ENCODE results near the gene LOC128125822.
"Not testable (repeated sequence)": the region's sequence is repeated elsewhere in the genome, so short reads cannot be mapped to it uniquely, and the experiment has no call there.

The LOC128125822 gene

DNA sequence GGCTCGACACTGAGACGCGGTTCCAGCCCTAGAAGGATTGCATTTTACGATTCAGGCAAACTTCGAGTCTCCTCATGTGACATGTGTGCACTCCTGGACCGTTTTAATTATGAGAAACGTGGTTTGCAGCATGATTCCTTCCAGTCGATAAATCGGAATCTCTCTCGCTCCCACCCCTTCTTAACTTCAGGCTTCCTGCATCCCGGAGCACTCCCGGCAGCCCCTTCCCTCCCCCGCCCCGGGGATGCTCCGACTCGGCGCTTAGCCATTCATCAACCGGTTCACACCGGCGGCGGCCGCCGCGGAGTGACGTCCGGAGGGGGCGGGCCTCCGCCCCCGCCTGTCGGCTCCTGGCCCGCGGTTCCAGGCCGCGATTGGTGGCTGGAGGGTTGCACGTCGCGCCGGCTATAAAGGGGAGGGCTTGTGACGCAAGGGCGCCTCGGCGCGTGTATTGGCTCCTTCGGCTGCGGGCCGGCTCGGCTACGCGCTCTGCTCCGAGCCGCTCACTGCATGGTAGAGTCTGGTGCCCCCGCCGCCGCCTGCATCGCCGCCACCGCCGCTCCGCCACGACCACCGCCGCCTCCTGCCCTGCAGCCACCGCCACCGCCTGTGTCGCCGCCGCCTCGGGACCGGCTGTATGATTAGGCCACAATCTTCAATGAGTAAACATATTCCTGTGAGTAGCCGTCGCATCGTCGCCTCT, at the start of gene LOC128125822, which contains the start of gene PTP4A1:
Gene LOC128125822 (plus strand): TSS at position 437 of the 703 bp plus-strand sequence.
Gene PTP4A1 (plus strand): TSS at position 437 of the 703 bp plus-strand sequence. CDS start 4,401 bp downstream, outside the sequence.
- Mint-ChIP-seq H3K4me1 (peaks cover 27% of the 10 kb centered on the region), H3K36me3 (peaks cover 15% of the 10 kb centered on the region), H3K4me3 (peak within 1 kb of the TSS; percentile 98), H3K9me3 (peaks cover 5% of the 10 kb centered on the region), H3K27ac (peak within 1 kb of the TSS; percentile 97), H3K27me3 (ENCODE audit: insufficient read depth, low read depth) (no peaks in the 10 kb centered on the region)
- peaks cover 54% of the 10 kb centered on the region for H3K79me2 ChIP-seq (ENCODE audit: low read depth)
- peaks cover 12% of the 10 kb centered on the region for H3K36me3 ChIP-seq
- peak within 1 kb of the TSS; percentile 99 for H3K9ac ChIP-seq
- peak within 1 kb of the TSS; percentile 85 for H3K4me2 ChIP-seq
- peak; percentile 99 for DNase-seq (ENCODE audit: low spot score)
- no peaks in the 10 kb centered on the region for H3K9me3 ChIP-seq (ENCODE audit: low read depth)
- peak within 1 kb of the TSS; percentile 98 for H3K27ac ChIP-seq
- H3K4me3 ChIP-seq, result peak within 1 kb of the TSS; percentile 95
- TF ChIP-seq EZH2 (IDR thresholded peaks at IDR 0.05) (no peak), EZH2phosphoT487 (IDR thresholded peaks at IDR 0.05) (no peak)
- TF ChIP-seq, protein P1, sequence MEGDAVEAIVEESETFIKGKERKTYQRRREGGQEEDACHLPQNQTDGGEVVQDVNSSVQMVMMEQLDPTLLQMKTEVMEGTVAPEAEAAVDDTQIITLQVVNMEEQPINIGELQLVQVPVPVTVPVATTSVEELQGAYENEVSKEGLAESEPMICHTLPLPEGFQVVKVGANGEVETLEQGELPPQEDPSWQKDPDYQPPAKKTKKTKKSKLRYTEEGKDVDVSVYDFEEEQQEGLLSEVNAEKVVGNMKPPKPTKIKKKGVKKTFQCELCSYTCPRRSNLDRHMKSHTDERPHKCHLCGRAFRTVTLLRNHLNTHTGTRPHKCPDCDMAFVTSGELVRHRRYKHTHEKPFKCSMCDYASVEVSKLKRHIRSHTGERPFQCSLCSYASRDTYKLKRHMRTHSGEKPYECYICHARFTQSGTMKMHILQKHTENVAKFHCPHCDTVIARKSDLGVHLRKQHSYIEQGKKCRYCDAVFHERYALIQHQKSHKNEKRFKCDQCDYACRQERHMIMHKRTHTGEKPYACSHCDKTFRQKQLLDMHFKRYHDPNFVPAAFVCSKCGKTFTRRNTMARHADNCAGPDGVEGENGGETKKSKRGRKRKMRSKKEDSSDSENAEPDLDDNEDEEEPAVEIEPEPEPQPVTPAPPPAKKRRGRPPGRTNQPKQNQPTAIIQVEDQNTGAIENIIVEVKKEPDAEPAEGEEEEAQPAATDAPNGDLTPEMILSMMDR (IDR thresholded peaks at IDR 0.05), result no peak
- no peaks in the 10 kb centered on the region for H3K27me3 ChIP-seq
- peaks cover 36% of the 10 kb centered on the region for H4K20me1 ChIP-seq (ENCODE audit: low read depth)
- H3K4me1 ChIP-seq, result peaks cover 24% of the 10 kb centered on the region
- H2AFZ ChIP-seq (replicated peaks), result peak within 1 kb of the TSS; percentile 70
- peaks cover 23% of the 10 kb centered on the region for H3F3A ChIP-seq (ENCODE audit: low read depth)

GRCh38 chr6:63522911-63523287, 49.4 kb upstream of the LOC128125822 start:
- not testable (repeated sequence) for H3K27ac ChIP-seq; H3F3A ChIP-seq (ENCODE audit: low read depth); H3K79me2 ChIP-seq (ENCODE audit: low read depth); H3K9ac ChIP-seq; H3K4me1 Mint-ChIP-seq; H3K27me3 Mint-ChIP-seq (ENCODE audit: insufficient read depth, low read depth); H3K9me3 Mint-ChIP-seq; DNase-seq (ENCODE audit: low spot score); H3K27me3 ChIP-seq; H3K36me3 Mint-ChIP-seq; H2AFZ ChIP-seq (replicated peaks); H3K9me3 ChIP-seq (ENCODE audit: low read depth); H3K4me1 ChIP-seq; H3K4me2 ChIP-seq; H3K36me3 ChIP-seq; H4K20me1 ChIP-seq (ENCODE audit: low read depth); H3K27ac Mint-ChIP-seq; H3K4me3 ChIP-seq; H3K4me3 Mint-ChIP-seq

DNA sequence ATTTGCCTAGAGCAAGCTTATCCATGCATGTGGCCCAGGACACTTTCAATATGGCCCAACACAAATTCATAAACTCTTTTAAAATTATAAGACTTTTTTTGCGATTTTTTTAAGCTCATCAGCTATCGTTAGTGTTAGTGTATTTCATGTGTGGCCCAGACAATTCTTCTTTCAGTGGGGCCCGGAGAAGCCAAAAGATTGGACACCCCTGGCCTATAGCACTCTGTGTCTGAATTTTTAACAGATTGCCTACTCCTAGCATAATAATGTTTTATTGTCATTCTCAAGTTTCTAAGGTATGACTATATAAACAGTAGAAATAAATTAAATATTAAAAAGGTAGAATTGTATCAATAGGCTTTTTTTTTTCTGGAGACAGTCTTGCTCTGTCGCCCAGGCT, 48.6 kb upstream of the LOC128125822 start:
- Mint-ChIP-seq H3K27ac (no peak overlapping the region), H3K27me3 (ENCODE audit: insufficient read depth, low read depth) (no peaks in the 10 kb centered on the region), H3K36me3 (no peaks in the 10 kb centered on the region), H3K9me3 (peaks cover 2% of the 10 kb centered on the region), H3K4me1 (no peaks in the 10 kb centered on the region), H3K4me3 (no peak overlapping the region)
- TF ChIP-seq, protein P1 (IDR thresholded peaks at IDR 0.05), result no peak
- TF ChIP-seq EZH2phosphoT487 (IDR thresholded peaks at IDR 0.05) (no peak), EZH2 (IDR thresholded peaks at IDR 0.05) (no peak)
- no peaks in the 10 kb centered on the region for H3K79me2 ChIP-seq (ENCODE audit: low read depth)
- no peaks in the 10 kb centered on the region for H4K20me1 ChIP-seq (ENCODE audit: low read depth)
- no peaks in the 10 kb centered on the region for H3F3A ChIP-seq (ENCODE audit: low read depth)
- no peaks in the 10 kb centered on the region for H3K36me3 ChIP-seq
- H3K4me2 ChIP-seq, result no peak overlapping the region
- no peak overlapping the region for H3K4me3 ChIP-seq
- no peak overlapping the region for H3K27ac ChIP-seq
- H3K4me1 ChIP-seq, result no peaks in the 10 kb centered on the region
- DNase-seq (ENCODE audit: low spot score), result no peak
- H3K27me3 ChIP-seq, result no peaks in the 10 kb centered on the region
- H2AFZ ChIP-seq (replicated peaks), result no peak overlapping the region
- no peaks in the 10 kb centered on the region for H3K9me3 ChIP-seq (ENCODE audit: low read depth)
- no peak overlapping the region for H3K9ac ChIP-seq

GRCh38 chr6:63525186-63525878, 46.9 kb upstream of the LOC128125822 start:
- Mint-ChIP-seq H3K4me3 (no peak overlapping the region), H3K9me3 (peaks cover 2% of the 10 kb centered on the region), H3K36me3 (no peaks in the 10 kb centered on the region), H3K27ac (peak overlapping the region; percentile 4), H3K4me1 (no peaks in the 10 kb centered on the region), H3K27me3 (ENCODE audit: insufficient read depth, low read depth) (no peaks in the 10 kb centered on the region)
- H4K20me1 ChIP-seq (ENCODE audit: low read depth), result no peaks in the 10 kb centered on the region
- H3K79me2 ChIP-seq (ENCODE audit: low read depth), result no peaks in the 10 kb centered on the region
- no peak overlapping the region for H3K4me3 ChIP-seq
- H3K4me1 ChIP-seq, result peaks cover 3% of the 10 kb centered on the region
- no peak overlapping the region for H3K4me2 ChIP-seq
- no peak overlapping the region for H2AFZ ChIP-seq (replicated peaks)
- H3K9me3 ChIP-seq (ENCODE audit: low read depth), result no peaks in the 10 kb centered on the region
- no peak for DNase-seq (ENCODE audit: low spot score)
- H3F3A ChIP-seq (ENCODE audit: low read depth), result no peaks in the 10 kb centered on the region
- H3K27ac ChIP-seq, result no peak overlapping the region
- H3K9ac ChIP-seq, result no peak overlapping the region
- no peaks in the 10 kb centered on the region for H3K27me3 ChIP-seq
- TF ChIP-seq EZH2phosphoT487 (IDR thresholded peaks at IDR 0.05) (no peak), EZH2 (IDR thresholded peaks at IDR 0.05) (no peak)
- TF ChIP-seq, protein P1 (IDR thresholded peaks at IDR 0.05), result no peak
- H3K36me3 ChIP-seq, result no peaks in the 10 kb centered on the region
